ENCODE measurements around the gene VPS37B. TPM values are rescaled to one million over a fixed set of nuclear protein-coding genes. Genes with fewer than 3 reads are reported as not detected.
A peak's percentile ranks its signal among the peaks of the same experiment; 100 is the strongest.
"Not testable (repeated sequence)": the region's sequence is repeated elsewhere in the genome, so short reads cannot be mapped to it uniquely, and the experiment has no call there.

The VPS37B gene
- total RNA-seq, 4 donors from 2014 or later: 23.4 to 47.4 (median 29.3) TPM

DNA sequence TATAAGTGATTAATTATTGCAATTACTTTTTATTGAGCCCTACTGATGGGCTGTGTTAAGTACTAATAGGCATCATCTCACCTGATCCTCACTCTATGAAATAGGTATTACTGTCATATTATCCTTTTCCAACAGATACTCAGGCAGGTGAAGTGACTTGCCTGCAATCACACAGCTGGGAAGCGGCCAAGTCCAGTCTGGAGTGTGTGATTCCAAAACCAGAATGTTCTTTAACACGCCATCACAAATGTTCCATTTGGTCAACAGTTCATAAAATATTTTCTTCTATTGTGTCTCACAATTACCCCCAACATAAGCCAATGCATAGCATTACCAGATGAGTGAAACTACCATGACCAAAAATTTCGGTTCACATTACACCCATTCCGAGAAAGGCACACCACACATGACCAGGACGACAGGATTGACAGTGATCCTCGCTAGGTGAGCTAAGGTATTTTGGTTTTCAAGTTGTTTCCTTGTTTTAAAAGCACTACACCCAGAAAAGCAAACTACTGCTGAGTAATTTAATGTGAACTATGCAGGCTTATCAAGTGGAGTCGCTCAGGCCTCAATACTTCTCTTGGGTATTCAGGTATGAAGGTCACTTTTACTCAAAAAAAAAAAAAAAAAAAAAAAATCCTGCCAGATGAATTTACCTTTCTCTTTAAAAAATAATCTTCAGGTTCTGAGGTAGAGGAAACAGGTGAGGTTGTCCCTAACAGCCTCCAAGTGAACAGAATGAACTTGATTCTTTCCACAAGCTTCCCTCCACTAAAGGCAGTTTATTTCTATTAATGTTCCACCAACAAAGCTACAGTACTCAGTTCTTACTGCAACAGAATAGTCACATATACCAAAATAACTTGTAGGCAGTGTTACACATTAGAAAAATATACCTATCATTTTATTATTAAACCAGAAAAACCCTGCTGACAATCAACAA lies 2.4 kb downstream of the VPS37B start:
- Histone ChIP-seq H3K27ac (peak overlapping the region; percentile 78 to 94 (median 91)), H3K36me3 (no peaks in the 10 kb centered on the region), H3K4me1 (peaks cover 9 to 67% (median 41%) of the 10 kb centered on the region in 3 donors), H3K9me3 (no peaks in the 10 kb centered on the region), H3K4me3 (no peak overlapping the region), H3K27me3 (no peaks in the 10 kb centered on the region)
- TF ChIP-seq POLR2A (IDR thresholded peaks at IDR 0.05) (no peak), POLR2AphosphoS5 (IDR thresholded peaks at IDR 0.05) (no peak), EP300 (IDR thresholded peaks at IDR 0.05) (no peak)
- TF ChIP-seq, protein P1, sequence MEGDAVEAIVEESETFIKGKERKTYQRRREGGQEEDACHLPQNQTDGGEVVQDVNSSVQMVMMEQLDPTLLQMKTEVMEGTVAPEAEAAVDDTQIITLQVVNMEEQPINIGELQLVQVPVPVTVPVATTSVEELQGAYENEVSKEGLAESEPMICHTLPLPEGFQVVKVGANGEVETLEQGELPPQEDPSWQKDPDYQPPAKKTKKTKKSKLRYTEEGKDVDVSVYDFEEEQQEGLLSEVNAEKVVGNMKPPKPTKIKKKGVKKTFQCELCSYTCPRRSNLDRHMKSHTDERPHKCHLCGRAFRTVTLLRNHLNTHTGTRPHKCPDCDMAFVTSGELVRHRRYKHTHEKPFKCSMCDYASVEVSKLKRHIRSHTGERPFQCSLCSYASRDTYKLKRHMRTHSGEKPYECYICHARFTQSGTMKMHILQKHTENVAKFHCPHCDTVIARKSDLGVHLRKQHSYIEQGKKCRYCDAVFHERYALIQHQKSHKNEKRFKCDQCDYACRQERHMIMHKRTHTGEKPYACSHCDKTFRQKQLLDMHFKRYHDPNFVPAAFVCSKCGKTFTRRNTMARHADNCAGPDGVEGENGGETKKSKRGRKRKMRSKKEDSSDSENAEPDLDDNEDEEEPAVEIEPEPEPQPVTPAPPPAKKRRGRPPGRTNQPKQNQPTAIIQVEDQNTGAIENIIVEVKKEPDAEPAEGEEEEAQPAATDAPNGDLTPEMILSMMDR (IDR thresholded peaks at IDR 0.05): no peak
- 71 to 78% methylated on average over 5 to 7 of the region's 7 CpGs for WGBS, 2 donors (ENCODE audit: low coverage in 1 of 2)
- ATAC-seq: no peak

DNA sequence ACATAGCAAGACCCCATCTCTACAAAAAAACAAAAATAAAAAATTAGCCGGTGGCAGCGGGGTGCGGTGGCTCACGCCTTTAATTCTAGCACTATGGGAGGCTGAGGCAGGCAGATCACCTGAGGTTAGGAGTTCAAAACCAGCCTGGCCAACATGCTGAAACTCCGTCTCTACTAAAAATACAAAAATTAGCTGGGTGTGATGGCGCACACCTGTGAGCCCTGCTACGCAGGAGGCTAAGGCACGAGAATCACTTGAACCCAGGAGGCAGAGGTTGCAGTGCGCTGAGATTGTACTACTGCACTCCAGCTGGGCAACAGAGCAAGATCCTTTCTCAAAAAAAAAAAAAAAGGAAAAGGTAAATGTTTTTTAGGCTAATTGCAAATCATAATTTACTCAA lies 3.2 kb downstream of the VPS37B start:
- peak overlapping the region in 1 of 2 donors; percentile 27 for H3K4me3 ChIP-seq
- peaks cover 12 to 75% (median 44%) of the 10 kb centered on the region in 3 donors for H3K4me1 ChIP-seq
- not testable (repeated sequence) for ATAC-seq, H3K27me3 ChIP-seq, H3K36me3 ChIP-seq, H3K9me3 ChIP-seq
- 71% methylated on average over 2 of the region's 9 CpGs; no CpG with 5 or more reads in 1 of the 2 donors for WGBS, 2 donors (ENCODE audit: low coverage in 1 of 2)
- peak overlapping the region; percentile 40 to 94 (median 82) for H3K27ac ChIP-seq

- H3K27ac ChIP-seq: peak overlapping the region; percentile 40 to 94 (median 82)
- WGBS, 2 donors (ENCODE audit: low coverage in 1 of 2): 14 to 18% methylated on average over 10 of the region's 10 CpGs
- no peak for ATAC-seq
- no peaks in the 10 kb centered on the region for H3K9me3 ChIP-seq
- TF ChIP-seq POLR2AphosphoS5 (IDR thresholded peaks at IDR 0.05): no peak
- TF ChIP-seq, protein P1 (IDR thresholded peaks at IDR 0.05): no peak
- TF ChIP-seq EP300 (IDR thresholded peaks at IDR 0.05): no peak
- no peak for TF ChIP-seq POLR2A (IDR thresholded peaks at IDR 0.05)
- H3K36me3 ChIP-seq: no peaks in the 10 kb centered on the region
- H3K4me1 ChIP-seq: peaks cover 18 to 83% (median 52%) of the 10 kb centered on the region in 3 donors
- no peaks in the 10 kb centered on the region for H3K27me3 ChIP-seq
- H3K4me3 ChIP-seq: peak overlapping the region; percentile 13 to 27
These were observed 4.0 kb downstream of the VPS37B start for GRCh38 chr12:122891661-122892525.

DNA sequence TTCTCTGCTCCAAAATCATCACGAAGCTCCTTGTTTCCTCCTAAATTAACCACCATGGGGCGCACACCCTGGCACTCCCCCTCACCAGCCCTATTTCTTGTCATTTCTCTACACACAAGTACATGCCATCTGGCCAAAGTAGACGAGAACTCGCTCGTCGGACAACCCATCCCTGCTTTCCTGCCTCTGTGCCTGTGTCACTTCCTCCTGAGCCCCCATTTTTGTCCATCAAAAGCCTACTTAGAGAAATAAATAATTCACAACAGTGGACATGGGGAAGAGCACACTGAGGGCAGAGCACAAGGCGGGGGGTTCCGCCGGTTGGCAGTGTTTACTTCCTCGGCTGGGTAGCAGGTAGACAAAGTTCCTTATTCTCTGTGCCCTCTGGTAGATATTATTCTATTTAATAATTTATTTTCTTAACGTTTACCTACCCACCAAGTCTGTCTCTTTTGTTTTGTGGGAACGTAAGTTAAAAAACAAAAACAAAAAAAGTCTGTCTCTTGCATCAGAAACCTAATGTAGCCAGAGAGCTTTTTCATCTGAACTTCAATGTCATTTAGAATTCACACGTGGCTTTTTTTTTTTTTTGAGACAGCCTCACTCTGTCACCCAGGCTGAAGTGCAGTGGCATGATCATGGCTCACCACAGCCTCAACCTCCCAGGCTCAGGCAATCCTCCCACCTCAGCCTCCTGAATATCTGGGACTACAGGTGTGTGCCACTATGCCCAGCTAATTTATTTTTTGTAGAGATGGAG lies 6.0 kb downstream of the VPS37B start:
- Histone ChIP-seq H3K4me1 (peaks cover 18 to 90% (median 55%) of the 10 kb centered on the region in 3 donors), H3K27me3 (no peaks in the 10 kb centered on the region), H3K27ac (peak overlapping the region in 3 of 4 donors; percentile 13 to 94 (median 93)), H3K4me3 (no peak overlapping the region), H3K36me3 (no peaks in the 10 kb centered on the region), H3K9me3 (no peaks in the 10 kb centered on the region)
- ATAC-seq: no peak
- TF ChIP-seq, protein P1 (IDR thresholded peaks at IDR 0.05): no peak
- no peak for TF ChIP-seq POLR2AphosphoS5 (IDR thresholded peaks at IDR 0.05)
- TF ChIP-seq EP300 (IDR thresholded peaks at IDR 0.05): no peak
- TF ChIP-seq POLR2A (IDR thresholded peaks at IDR 0.05): no peak
- 67 to 71% methylated on average over 11 to 13 of the region's 13 CpGs for WGBS, 2 donors (ENCODE audit: low coverage in 1 of 2)

Data from gastroesophageal sphincter (tissue), 4 donors.